ENCODE data around the gene SSBP3. TPM values are rescaled to one million over a fixed set of nuclear protein-coding genes. Genes with fewer than 3 reads are reported as not detected.

The SSBP3 gene
- total RNA-seq, 1 donor from 2014 or later: 29.7 TPM

DNA sequence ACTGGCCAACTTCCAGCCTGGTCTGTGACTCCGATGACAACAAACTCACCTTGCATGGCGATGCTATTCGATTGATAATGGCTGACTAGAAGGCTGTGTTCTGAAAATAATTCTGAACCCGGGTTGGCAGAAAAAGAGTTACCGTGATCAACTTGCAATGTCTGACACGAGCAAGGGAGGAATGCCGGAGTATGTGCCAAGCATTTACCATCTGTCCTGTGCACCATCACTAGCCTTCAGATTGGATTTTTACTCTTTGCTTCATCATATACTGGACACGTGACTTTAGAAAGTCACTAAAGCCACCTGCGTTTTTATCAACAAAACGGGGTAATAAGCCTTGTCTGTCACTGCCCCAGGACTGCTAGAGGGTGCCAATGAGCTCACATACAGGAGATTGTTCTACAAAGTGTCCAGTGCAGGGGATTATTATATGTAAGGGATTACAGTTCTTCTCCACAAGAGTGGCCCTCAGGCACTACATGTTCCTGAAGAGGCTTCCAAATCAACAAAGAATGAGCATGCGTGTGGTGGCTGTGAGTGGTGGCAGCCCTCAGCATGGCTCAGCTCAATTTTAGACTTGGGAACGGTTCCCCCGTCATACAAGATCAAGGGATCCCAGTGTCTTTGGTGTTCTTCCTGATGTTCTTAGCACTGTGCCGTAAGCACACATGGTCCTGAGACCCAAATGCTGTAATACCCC is 35.8 kb downstream of the SSBP3 start:
- TF ChIP-seq, protein P1, sequence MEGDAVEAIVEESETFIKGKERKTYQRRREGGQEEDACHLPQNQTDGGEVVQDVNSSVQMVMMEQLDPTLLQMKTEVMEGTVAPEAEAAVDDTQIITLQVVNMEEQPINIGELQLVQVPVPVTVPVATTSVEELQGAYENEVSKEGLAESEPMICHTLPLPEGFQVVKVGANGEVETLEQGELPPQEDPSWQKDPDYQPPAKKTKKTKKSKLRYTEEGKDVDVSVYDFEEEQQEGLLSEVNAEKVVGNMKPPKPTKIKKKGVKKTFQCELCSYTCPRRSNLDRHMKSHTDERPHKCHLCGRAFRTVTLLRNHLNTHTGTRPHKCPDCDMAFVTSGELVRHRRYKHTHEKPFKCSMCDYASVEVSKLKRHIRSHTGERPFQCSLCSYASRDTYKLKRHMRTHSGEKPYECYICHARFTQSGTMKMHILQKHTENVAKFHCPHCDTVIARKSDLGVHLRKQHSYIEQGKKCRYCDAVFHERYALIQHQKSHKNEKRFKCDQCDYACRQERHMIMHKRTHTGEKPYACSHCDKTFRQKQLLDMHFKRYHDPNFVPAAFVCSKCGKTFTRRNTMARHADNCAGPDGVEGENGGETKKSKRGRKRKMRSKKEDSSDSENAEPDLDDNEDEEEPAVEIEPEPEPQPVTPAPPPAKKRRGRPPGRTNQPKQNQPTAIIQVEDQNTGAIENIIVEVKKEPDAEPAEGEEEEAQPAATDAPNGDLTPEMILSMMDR (IDR thresholded peaks at IDR 0.05): no peak
- peaks cover 3% of the 10 kb centered on the region for H3K36me3 Mint-ChIP-seq (ENCODE audit: low read depth)
- DNase-seq (no peak), ATAC-seq (ENCODE audit: low read depth) (no peak)
- H3K27ac Mint-ChIP-seq: no peak overlapping the region
- intact Hi-C loops (cut with micrococcal nuclease): no loop called here
- ChIA-PET CTCF (no interaction called here), POLR2A (no interaction called here)
- H3K9me3 Mint-ChIP-seq: no peaks in the 10 kb centered on the region
- H3K4me3 Mint-ChIP-seq: no peak overlapping the region
- H3K4me1 Mint-ChIP-seq: peaks cover 41% of the 10 kb centered on the region
- H3K27me3 Mint-ChIP-seq: no peaks in the 10 kb centered on the region

DNA sequence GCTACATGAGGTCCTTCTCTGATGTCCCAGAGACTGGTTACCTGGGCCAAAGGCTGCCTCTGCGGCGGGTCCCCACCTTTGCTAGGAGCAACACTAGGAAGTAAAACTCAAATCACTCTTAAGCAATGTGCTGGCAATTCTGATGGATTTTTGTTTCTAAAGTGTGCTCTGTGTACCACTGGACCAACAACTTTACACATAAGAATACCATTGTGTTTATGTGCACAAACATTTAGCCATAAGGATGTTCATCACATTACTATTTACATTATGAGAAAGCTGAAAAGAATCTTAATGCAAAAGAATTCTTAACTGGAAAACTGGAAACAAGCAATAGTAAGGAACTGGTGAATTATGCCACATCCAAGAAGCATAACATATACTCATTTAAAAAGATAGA is 38.6 kb downstream of the SSBP3 start:
- POLR2A ChIA-PET: no interaction called here
- no peaks in the 10 kb centered on the region for H3K9me3 Mint-ChIP-seq
- CTCF ChIA-PET: no interaction called here
- peaks cover 3% of the 10 kb centered on the region for H3K36me3 Mint-ChIP-seq (ENCODE audit: low read depth)
- H3K4me1 Mint-ChIP-seq: peaks cover 41% of the 10 kb centered on the region
- no peaks in the 10 kb centered on the region for H3K27me3 Mint-ChIP-seq
- ATAC-seq (ENCODE audit: low read depth): no peak
- no peak for DNase-seq
- TF ChIP-seq, protein P1 (IDR thresholded peaks at IDR 0.05): no peak
- H3K27ac Mint-ChIP-seq: no peak overlapping the region
- intact Hi-C loops (cut with micrococcal nuclease): no loop called here
- no peak overlapping the region for H3K4me3 Mint-ChIP-seq

DNA sequence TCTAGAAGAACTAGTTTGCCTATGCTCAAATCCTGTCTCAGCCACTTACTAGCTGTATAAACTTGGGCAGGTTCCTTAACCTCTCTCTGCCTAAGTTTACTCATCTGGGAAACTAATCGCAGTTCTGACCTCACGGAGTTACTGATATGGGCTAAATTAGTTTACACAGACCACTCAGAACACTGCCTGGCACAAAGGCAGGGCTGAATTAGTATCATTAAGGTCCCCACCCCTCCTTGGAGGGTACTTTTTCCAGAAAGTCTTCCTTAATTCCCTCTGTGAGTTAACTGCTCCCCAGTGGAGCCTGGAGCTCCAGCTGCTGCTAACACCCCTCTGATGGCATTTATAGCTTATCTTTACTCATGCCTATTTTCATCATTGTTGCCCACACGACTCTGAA is 40.3 kb downstream of the SSBP3 start:
- Mint-ChIP-seq H3K4me3 (no peak overlapping the region), H3K27me3 (no peaks in the 10 kb centered on the region), H3K9me3 (no peaks in the 10 kb centered on the region), H3K4me1 (peaks cover 28% of the 10 kb centered on the region), H3K27ac (no peak overlapping the region), H3K36me3 (ENCODE audit: low read depth) (peaks cover 3% of the 10 kb centered on the region)
- ChIA-PET CTCF (no interaction called here), POLR2A (no interaction called here)
- TF ChIP-seq, protein P1 (IDR thresholded peaks at IDR 0.05): no peak
- no peak for DNase-seq
- intact Hi-C loops (cut with micrococcal nuclease): no loop called here
- no peak for ATAC-seq (ENCODE audit: low read depth)

DNA sequence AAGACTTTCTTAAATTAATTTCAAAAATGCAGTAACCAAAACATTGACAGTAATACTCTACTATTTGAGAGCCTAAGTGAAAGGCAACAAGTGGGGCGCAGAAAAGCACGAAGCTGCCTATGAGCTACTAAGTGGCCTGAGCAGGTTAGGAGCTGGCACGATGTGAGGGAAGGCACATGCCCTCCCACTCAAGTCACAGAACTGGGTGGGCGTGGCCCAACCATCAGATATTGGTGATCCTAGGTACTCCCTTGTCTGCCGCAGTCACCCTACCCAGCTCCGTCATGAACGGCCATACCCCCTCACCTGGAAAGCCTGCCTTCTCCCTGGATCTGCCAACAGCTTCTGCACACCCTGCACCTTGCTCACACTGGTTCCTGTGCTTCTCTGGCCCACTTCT is 40.8 kb downstream of the SSBP3 start:
- Mint-ChIP-seq H3K27ac (no peak overlapping the region), H3K36me3 (ENCODE audit: low read depth) (peaks cover 3% of the 10 kb centered on the region)
- intact Hi-C loops (cut with micrococcal nuclease): no loop called here

DNA sequence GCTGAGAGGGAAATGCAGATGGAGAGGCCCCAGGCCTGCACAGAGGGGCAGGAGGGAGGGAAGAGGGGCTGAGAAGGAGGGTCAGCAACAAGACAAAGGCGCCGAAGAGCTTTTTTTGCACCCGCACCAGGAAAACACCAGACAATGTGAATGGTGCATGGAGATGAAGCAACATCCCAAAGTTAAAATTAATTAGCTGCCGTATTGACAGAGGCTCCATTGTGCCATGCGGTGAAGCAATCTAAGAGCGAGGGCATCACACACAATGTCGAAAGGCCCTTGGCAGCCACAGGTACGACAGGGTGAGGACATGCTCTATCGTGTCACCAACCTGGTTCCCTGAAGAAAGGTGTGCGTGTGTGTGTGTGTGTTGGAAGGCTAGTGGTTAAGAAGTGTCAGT is 41.2 kb downstream of the SSBP3 start:
- CTCF ChIA-PET: no interaction called here
- TF ChIP-seq, protein P1 (IDR thresholded peaks at IDR 0.05): no peak
- H3K4me1 Mint-ChIP-seq: peaks cover 28% of the 10 kb centered on the region
- ATAC-seq (ENCODE audit: low read depth): no peak
- H3K36me3 Mint-ChIP-seq (ENCODE audit: low read depth): peaks cover 3% of the 10 kb centered on the region
- H3K27ac Mint-ChIP-seq: no peak overlapping the region
- H3K27me3 Mint-ChIP-seq: no peaks in the 10 kb centered on the region
- intact Hi-C loops (cut with micrococcal nuclease): no loop called here
- H3K4me3 Mint-ChIP-seq: no peak overlapping the region
- DNase-seq: no peak
- POLR2A ChIA-PET: no interaction called here
- no peaks in the 10 kb centered on the region for H3K9me3 Mint-ChIP-seq

More for the DNA sequence above, 40.8 kb downstream of the SSBP3 start:
- TF ChIP-seq, protein P1 (IDR thresholded peaks at IDR 0.05): no peak
- CTCF ChIA-PET: no interaction called here
- Mint-ChIP-seq H3K9me3 (no peaks in the 10 kb centered on the region), H3K4me1 (peaks cover 28% of the 10 kb centered on the region), H3K27me3 (no peaks in the 10 kb centered on the region), H3K4me3 (no peak overlapping the region)
- ATAC-seq (ENCODE audit: low read depth) (no peak), DNase-seq (no peak)
- POLR2A ChIA-PET: no interaction called here

Data from activated B cell treated with CpG ODN at 0.5 μM for 24 hours (primary cell).